Naive thymus-derived CD8-positive, alpha-beta T cell (primary cell): Measurements from ENCODE around the gene TMEM208. TPM values are rescaled to one million over a fixed set of nuclear protein-coding genes. Genes with fewer than 3 reads are reported as not detected.
A peak's percentile ranks its signal among the peaks of the same experiment; 100 is the strongest.

ENCODE experiments used
- ATAC-seq, 2 donors: fragments of 150-1000 bp; cut with Tn5 transposase in 1 of 2; sonication (Bioruptor Pico), chemical (Tn5 transposase) in 1 of 2; 1 replicate in 1 of 2; 2 replicates in 1 of 2; pipeline ENCODE4 v1.10.0; 2021; ENCODE audit warnings: mild to moderate bottlenecking in 2 of 2, moderate library complexity in 2 of 2
- POLR2A ChIA-PET: fragments of 350-600 bp; sonication (Branson Sonifier 250); formaldehyde crosslinking; loops from one replicate; lab custom pipeline; 2021; ENCODE audit warnings: antibody characterized with exemption; lab: Charles Lee
- DNase-seq, 10 donors: peaks; one replicate each; pipeline versions ENCODE4 v3.0.0 to v3.0.0-alpha.2; 2020 to 2022
- H3K27ac Mint-ChIP-seq, 10 donors: one replicate each; pipeline ENCODE4 v1.8.0; 2020 to 2022; ENCODE audit warnings: mild to moderate bottlenecking in 10 of 10, mixed read lengths in 10 of 10, moderate library complexity in 4 of 10, inconsistent platforms in 1 of 10
- H3K27me3 Mint-ChIP-seq, 5 donors: one replicate each; pipeline ENCODE4 v1.8.0; 2021 to 2022; ENCODE audit warnings: mixed read lengths in 5 of 5
- H3K36me3 Mint-ChIP-seq, 3 donors: one replicate each; pipeline ENCODE4 v1.8.0; 2020 to 2022; ENCODE audit warnings: mixed read lengths in 3 of 3, mild to moderate bottlenecking in 2 of 3, inconsistent platforms in 1 of 3
- H3K4me1 Mint-ChIP-seq, 4 donors: one replicate each; pipeline ENCODE4 v1.8.0; 2021 to 2022; ENCODE audit warnings: mixed read lengths in 4 of 4
- H3K4me3 Mint-ChIP-seq, 10 donors: one replicate each; pipeline ENCODE4 v1.8.0; 2020 to 2022; ENCODE audit warnings: mild to moderate bottlenecking in 10 of 10, mixed read lengths in 10 of 10, moderate library complexity in 6 of 10, inconsistent platforms in 1 of 10
- H3K9me3 Mint-ChIP-seq, 9 donors: one replicate each; pipeline ENCODE4 v1.8.0; 2020 to 2022; ENCODE audit warnings: mixed read lengths in 9 of 9, mild to moderate bottlenecking in 3 of 9, inconsistent platforms in 1 of 9, moderate library complexity in 1 of 9
- polyA plus RNA-seq, 3 donors: library from polyadenylated mRNA; unstranded; fragments of 300-500 nt; fragmentation: Illumina TruSeq; gene quantifications; one replicate each; pipeline ENCODE4 v1.2.3, GENCODE V29; 2021
- total RNA-seq, 8 experiments: library from RNA in 2 of 8; stranded (reverse) in 2 of 8; gene quantifications; one replicate each; pipeline ENCODE4 v1.2.3 and lab custom pipeline; 2021 to 2026

The TMEM208 gene
- total and polyA plus RNA-seq, 5 experiments from 2014 or later: 40.0 to 88.4 (median 65.3) TPM

GRCh38 chr16:67193536-67193935 is 33.4 kb upstream of the TMEM208 start:
- ATAC-seq: no peak
- H3K27me3 Mint-ChIP-seq: no peaks in the 10 kb centered on the region
- H3K36me3 Mint-ChIP-seq: peaks cover 0 to 45% (median 8%) of the 10 kb centered on the region in 3 donors
- DNase-seq: no peak
- H3K4me1 Mint-ChIP-seq: peaks cover 20 to 63% (median 46%) of the 10 kb centered on the region in 4 donors
- POLR2A ChIA-PET: interaction anchor here (1.7 to 2.9 kb wide), 2 partner anchors 33 to 51 kb away, joined by 6 to 17 read pairs; partner anchors contain the start of gene TMEM208
- peak overlapping the region; percentile 79 to 97 (median 90) for H3K4me3 Mint-ChIP-seq
- no peaks in the 10 kb centered on the region for H3K9me3 Mint-ChIP-seq
- H3K27ac Mint-ChIP-seq: peak overlapping the region in 7 of 10 donors; percentile 21 to 84 (median 77)

- no peaks in the 10 kb centered on the region for H3K27me3 Mint-ChIP-seq
- peaks cover 0 to 46% (median 8%) of the 10 kb centered on the region in 3 donors for H3K36me3 Mint-ChIP-seq
- peak overlapping the region in 9 of 10 donors; percentile 79 to 97 (median 90) for H3K4me3 Mint-ChIP-seq
- H3K4me1 Mint-ChIP-seq: peaks cover 20 to 64% (median 46%) of the 10 kb centered on the region in 4 donors
- H3K9me3 Mint-ChIP-seq: no peaks in the 10 kb centered on the region
- ATAC-seq (no peak), DNase-seq (no peak)
- peak overlapping the region in 6 of 10 donors; percentile 20 to 84 (median 80) for H3K27ac Mint-ChIP-seq
- POLR2A ChIA-PET: interaction anchor here (2.9 kb wide), 1 partner anchor 32 kb away, joined by 17 read pairs; the partner anchor contains the start of gene TMEM208
These were observed 32.7 kb upstream of the TMEM208 start for GRCh38 chr16:67194260-67194659.

DNA sequence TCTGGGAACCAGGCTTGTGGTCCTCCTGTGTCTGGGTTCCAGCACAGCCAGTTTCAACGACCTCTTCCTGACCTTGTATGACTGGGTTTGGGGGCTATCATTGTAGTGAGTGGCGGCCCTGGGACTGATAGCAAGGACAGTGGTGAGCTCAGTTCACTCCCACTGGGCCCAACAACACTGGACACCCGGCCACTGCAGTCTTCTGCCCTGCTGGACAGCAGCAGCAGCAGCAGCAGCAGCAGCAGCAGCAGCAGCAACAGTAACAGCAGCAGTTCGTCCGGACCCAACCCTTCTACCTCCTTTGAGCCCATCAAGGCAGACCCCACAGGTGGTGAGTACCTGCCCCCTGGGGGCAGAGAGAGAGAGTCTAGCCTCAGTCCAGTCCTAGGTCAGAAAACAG is 31.3 kb upstream of the TMEM208 start:
- Mint-ChIP-seq H3K27me3 (no peaks in the 10 kb centered on the region), H3K36me3 (peaks cover 0 to 53% (median 8%) of the 10 kb centered on the region in 3 donors), H3K4me3 (peak overlapping the region in 1 of 10 donors; percentile 28), H3K4me1 (peaks cover 20 to 64% (median 46%) of the 10 kb centered on the region in 4 donors), H3K9me3 (no peaks in the 10 kb centered on the region), H3K27ac (peak overlapping the region in 3 of 10 donors; percentile 29 to 90 (median 70))
- no peak for ATAC-seq
- DNase-seq: no peak
- POLR2A ChIA-PET: no interaction called here

DNA sequence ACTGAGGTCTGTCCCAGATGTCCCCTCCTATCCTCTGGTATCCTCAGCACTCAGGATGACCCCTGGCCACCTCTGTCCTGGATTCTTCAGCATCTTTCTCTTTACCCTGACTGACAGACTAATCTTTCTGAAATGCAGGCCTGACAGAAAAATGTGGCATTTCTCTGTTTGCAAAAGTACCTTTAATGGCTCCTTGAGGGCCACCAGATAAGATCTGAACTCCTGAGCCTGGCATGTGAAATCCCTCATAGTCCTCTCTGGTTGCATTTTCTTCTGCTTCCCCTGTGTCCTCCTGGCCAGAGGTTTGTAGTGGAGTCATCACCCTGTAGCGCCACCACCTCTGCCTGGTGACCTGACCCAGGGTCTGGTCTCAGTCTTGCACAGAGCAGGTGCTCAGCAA is 30.0 kb upstream of the TMEM208 start:
- H3K4me3 Mint-ChIP-seq: peak overlapping the region in 3 of 10 donors; percentile 25 to 56 (median 39)
- ATAC-seq: no peak
- no peaks in the 10 kb centered on the region for H3K27me3 Mint-ChIP-seq
- POLR2A ChIA-PET: interaction anchor here (0.8 to 1.6 kb wide), 3 partner anchors 9 to 51 kb away, joined by 3 to 5 read pairs (median 3); partner anchors contain the start of genes FHOD1 and TMEM208
- peaks cover 18 to 56% (median 39%) of the 10 kb centered on the region in 4 donors for H3K4me1 Mint-ChIP-seq
- no peaks in the 10 kb centered on the region for H3K9me3 Mint-ChIP-seq
- peaks cover 0 to 58% (median 8%) of the 10 kb centered on the region in 3 donors for H3K36me3 Mint-ChIP-seq
- peak overlapping the region in 5 of 10 donors; percentile 6 to 90 (median 44) for H3K27ac Mint-ChIP-seq
- DNase-seq: no peak

DNA sequence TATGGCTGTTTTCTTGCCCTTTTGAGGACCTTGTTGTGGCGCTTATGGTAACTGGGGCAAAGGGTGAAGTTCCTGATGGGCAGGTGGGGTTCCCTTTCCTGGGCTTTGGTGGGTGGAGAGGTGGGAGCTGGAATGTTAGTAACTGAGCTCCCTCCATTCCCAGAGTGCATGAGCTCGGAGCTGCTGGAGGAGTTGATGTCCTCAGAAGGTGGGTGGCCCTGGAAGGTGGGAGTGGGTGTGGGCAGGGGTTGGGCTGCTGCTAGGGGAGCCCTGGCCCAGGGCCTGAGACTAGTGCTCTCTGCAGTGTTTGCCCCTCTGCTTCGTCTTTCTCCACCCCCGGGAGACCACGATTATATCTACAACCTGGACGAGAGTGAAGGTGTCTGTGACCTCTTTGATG is 29.2 kb upstream of the TMEM208 start:
- peaks cover 16 to 49% (median 34%) of the 10 kb centered on the region in 4 donors for H3K4me1 Mint-ChIP-seq
- H3K9me3 Mint-ChIP-seq: no peaks in the 10 kb centered on the region
- H3K4me3 Mint-ChIP-seq: no peak overlapping the region
- DNase-seq: no peak
- no peaks in the 10 kb centered on the region for H3K27me3 Mint-ChIP-seq
- POLR2A ChIA-PET: interaction anchor here (1.3 to 1.6 kb wide), 3 partner anchors 8 to 29 kb away, joined by 3 to 6 read pairs (median 5); partner anchors contain the start of gene TMEM208
- ATAC-seq: no peak
- H3K36me3 Mint-ChIP-seq: peaks cover 0 to 58% (median 8%) of the 10 kb centered on the region in 3 donors
- H3K27ac Mint-ChIP-seq: peak overlapping the region in 4 of 10 donors; percentile 13 to 46 (median 29)

- Mint-ChIP-seq H3K27ac (peak overlapping the region in 5 of 10 donors; percentile 29 to 66 (median 48)), H3K4me3 (no peak overlapping the region), H3K27me3 (no peaks in the 10 kb centered on the region), H3K4me1 (peaks cover 14 to 43% (median 28%) of the 10 kb centered on the region in 4 donors), H3K9me3 (no peaks in the 10 kb centered on the region), H3K36me3 (peaks cover 0 to 58% (median 8%) of the 10 kb centered on the region in 3 donors)
- peak in 1 of 10 donors; percentile 19 for DNase-seq
- peak; percentile 45 to 52 for ATAC-seq
- POLR2A ChIA-PET: interaction anchor here (1.3 to 1.6 kb wide), 3 partner anchors 8 to 28 kb away, joined by 3 to 6 read pairs (median 5); partner anchors contain the start of gene TMEM208
These were observed 28.6 kb upstream of the TMEM208 start for GRCh38 chr16:67198238-67198734.

GRCh38 chr16:67199011-67199807 is 27.7 kb upstream of the TMEM208 start, which contains the start of gene ELMO3:
ELMO3 (plus strand) TSS chr16:67199131; CDS start chr16:67199327, 196 bp downstream.
- peaks cover 9 to 34% (median 19%) of the 10 kb centered on the region in 4 donors for H3K4me1 Mint-ChIP-seq
- ATAC-seq (no peak), DNase-seq (peak in 1 of 10 donors; percentile 63)
- H3K4me3 Mint-ChIP-seq: no peak within 1 kb of the TSS
- no peaks in the 10 kb centered on the region for H3K9me3 Mint-ChIP-seq
- POLR2A ChIA-PET: no interaction called here
- H3K36me3 Mint-ChIP-seq: peaks cover 0 to 53% (median 8%) of the 10 kb centered on the region in 3 donors
- no peaks in the 10 kb centered on the region for H3K27me3 Mint-ChIP-seq
- peak within 1 kb of the TSS in 6 of 10 donors; percentile 15 to 66 (median 46) for H3K27ac Mint-ChIP-seq

- POLR2A ChIA-PET: no interaction called here
- no peak overlapping the region for H3K27ac Mint-ChIP-seq
- peaks cover 0 to 52% (median 8%) of the 10 kb centered on the region in 3 donors for H3K36me3 Mint-ChIP-seq
- H3K4me1 Mint-ChIP-seq: peaks cover 9 to 28% (median 15%) of the 10 kb centered on the region in 4 donors
- H3K27me3 Mint-ChIP-seq: no peaks in the 10 kb centered on the region
- ATAC-seq (no peak), DNase-seq (peak in 1 of 10 donors; percentile 57)
- no peaks in the 10 kb centered on the region for H3K9me3 Mint-ChIP-seq
- H3K4me3 Mint-ChIP-seq: no peak overlapping the region
These were observed 27.1 kb upstream of the TMEM208 start for GRCh38 chr16:67199808-67200198.

- Mint-ChIP-seq H3K4me3 (no peak overlapping the region), H3K36me3 (peaks cover 0 to 45% (median 8%) of the 10 kb centered on the region in 3 donors), H3K9me3 (no peaks in the 10 kb centered on the region), H3K27ac (peak overlapping the region in 1 of 10 donors; percentile 52), H3K27me3 (no peaks in the 10 kb centered on the region), H3K4me1 (peaks cover 9 to 25% (median 12%) of the 10 kb centered on the region in 4 donors)
- DNase-seq: no peak
- POLR2A ChIA-PET: no interaction called here
- ATAC-seq: no peak
These were observed 26.4 kb upstream of the TMEM208 start for GRCh38 chr16:67200491-67200890.

- ATAC-seq (no peak), DNase-seq (no peak)
- Mint-ChIP-seq H3K27ac (no peak overlapping the region), H3K9me3 (no peaks in the 10 kb centered on the region), H3K36me3 (peaks cover 0 to 35% (median 3%) of the 10 kb centered on the region in 3 donors), H3K4me1 (peaks cover 2 to 13% (median 4%) of the 10 kb centered on the region in 4 donors), H3K27me3 (no peaks in the 10 kb centered on the region), H3K4me3 (no peak overlapping the region)
- POLR2A ChIA-PET: interaction anchor here (0.7 to 1.1 kb wide), 3 partner anchors 10 to 1649 kb away, joined by 3 to 4 read pairs (median 3); partner anchors contain the start of gene TMEM208
These were observed 25.3 kb upstream of the TMEM208 start for GRCh38 chr16:67201411-67202345.

- H3K4me3 Mint-ChIP-seq: no peak overlapping the region
- H3K36me3 Mint-ChIP-seq: peaks cover 0 to 28% (median 0%) of the 10 kb centered on the region in 3 donors
- POLR2A ChIA-PET: interaction anchor here (0.9 kb wide), 1 partner anchor 24 kb away, joined by 3 read pairs; the partner anchor contains the start of gene TMEM208
- H3K9me3 Mint-ChIP-seq: no peaks in the 10 kb centered on the region
- no peak for ATAC-seq
- H3K27me3 Mint-ChIP-seq: no peaks in the 10 kb centered on the region
- peaks cover 0 to 8% (median under 1%) of the 10 kb centered on the region in 4 donors for H3K4me1 Mint-ChIP-seq
- no peak overlapping the region for H3K27ac Mint-ChIP-seq
- no peak for DNase-seq
These were observed 24.5 kb upstream of the TMEM208 start for GRCh38 chr16:67202426-67202825.
